H1 (cell line): ENCODE measurements around the gene CACNA2D3. TPM values are rescaled to one million over a fixed set of nuclear protein-coding genes. Genes with fewer than 3 reads are reported as not detected.

ENCODE experiments used
- CTCF ChIA-PET: fragments of 300-600 bp; sonication (Branson Sonifier 250); formaldehyde crosslinking; loops from one replicate; lab custom pipeline; 2021; ENCODE audit not compliant: partially characterized antibody; lab: Charles Lee
- POLR2A ChIA-PET: fragments of 300-600 bp; sonication (Branson Sonifier 250); formaldehyde crosslinking; loops from one replicate; lab custom pipeline; 2021; ENCODE audit warnings: inconsistent platforms; ENCODE audit not compliant: partially characterized antibody; lab: Charles Lee
- DNase-seq, 2 experiments: peaks; one replicate each; pipeline versions ENCODE4 v3.0.0 to v3.0.0-alpha.2; 2010 to 2022; ENCODE audit warnings: low spot score in 2 of 2, low read depth in 1 of 2, mixed read lengths in 1 of 2
- FAIRE-seq: peaks from 2 replicates; lab custom pipeline; 2011; peaks lifted over from hg19 to GRCh38; lab: Jason Lieb, UNC
- H2AFZ ChIP-seq: 2 replicates; pipeline ENCODE4 v1.8.1; 2012; ENCODE audit warnings: low read length, inconsistent platforms
- H2AK5ac ChIP-seq: 2 replicates; pipeline ENCODE4 v1.6.1; 2013; ENCODE audit warnings: low read depth, low read length
- H2BK120ac ChIP-seq: replicated peaks from 2 replicates; pipeline ENCODE3; 2013; ENCODE audit warnings: low read depth, low read length, inconsistent platforms
- H2BK12ac ChIP-seq: 2 replicates; pipeline ENCODE4 v1.6.1; 2013; ENCODE audit warnings: low read depth, low read length
- H2BK15ac ChIP-seq: 2 replicates; pipeline ENCODE4 v1.6.1; 2013; ENCODE audit warnings: low read length
- H2BK20ac ChIP-seq: 2 replicates; pipeline ENCODE4 v1.6.1; 2013; ENCODE audit warnings: low read length
- H2BK5ac ChIP-seq: 2 replicates; pipeline ENCODE4 v1.6.1; 2013; ENCODE audit warnings: low read depth, low read length
- H3K14ac ChIP-seq: 2 replicates; pipeline ENCODE4 v1.6.1; 2013; ENCODE audit warnings: inconsistent platforms; ENCODE audit not compliant: insufficient read length
- H3K18ac ChIP-seq: 2 replicates; pipeline ENCODE4 v1.6.1; 2013; ENCODE audit warnings: low read length; ENCODE audit errors: extremely low read depth
- H3K23ac ChIP-seq: 2 replicates; pipeline ENCODE4 v1.6.1; 2013; ENCODE audit warnings: inconsistent platforms; ENCODE audit not compliant: insufficient read length
- H3K23me2 ChIP-seq: 2 replicates; pipeline ENCODE4 v1.6.1; 2013; ENCODE audit warnings: low read depth, low read length
- H3K27ac ChIP-seq: 2 replicates; pipeline ENCODE4 v1.6.1; 2011; ENCODE audit warnings: low read depth, low read length, inconsistent platforms
- H3K27me3 ChIP-seq, 4 experiments: replicated peaks in 1 of 4; 1 replicate in 1 of 4; 2 replicates in 3 of 4; pipeline versions ENCODE4 v1.6.1 to v1.8.1; 2011 to 2013; ENCODE audit warnings: low read length in 3 of 4, mild to moderate bottlenecking in 3 of 4, inconsistent platforms in 2 of 4, mixed read lengths in 2 of 4, moderate library complexity in 1 of 4; ENCODE audit not compliant: control insufficient read depth in 3 of 4, insufficient read depth in 3 of 4; ENCODE audit errors: extremely low read depth in 1 of 4
- H3K36me3 ChIP-seq, 4 experiments: 2 replicates each; pipeline versions ENCODE4 v1.6.1 to v1.8.1; 2011 to 2013; ENCODE audit warnings: mild to moderate bottlenecking in 4 of 4, low read length in 3 of 4, moderate library complexity in 2 of 4, control low read depth in 1 of 4, inconsistent platforms in 1 of 4; ENCODE audit not compliant: insufficient read depth in 4 of 4, control insufficient read depth in 2 of 4
- H3K4ac ChIP-seq: replicated peaks from 2 replicates; pipeline ENCODE3; 2013; ENCODE audit warnings: low read length, low read depth, mixed read lengths, inconsistent platforms; ENCODE audit not compliant: insufficient read length
- H3K4me1 ChIP-seq, 4 experiments: replicated peaks in 1 of 4; 1 replicate in 1 of 4; 2 replicates in 3 of 4; pipeline versions ENCODE4 v1.6.1 to v1.8.1; 2011 to 2013; ENCODE audit warnings: low read length in 3 of 4, inconsistent platforms in 2 of 4, mixed read lengths in 1 of 4; ENCODE audit not compliant: insufficient read depth in 4 of 4, control insufficient read depth in 3 of 4
- H3K4me2 ChIP-seq, 2 experiments: 2 replicates each; pipeline versions ENCODE4 v1.6.1 to v1.8.1; 2011 to 2013; ENCODE audit warnings: low read depth in 2 of 2, low read length in 2 of 2, control low read depth in 1 of 2, inconsistent platforms in 1 of 2, mild to moderate bottlenecking in 1 of 2; ENCODE audit not compliant: insufficient read depth in 1 of 2
- H3K4me3 ChIP-seq, 4 experiments: fragments of 200-600, 300-600 bp in 1 of 4; sonication (generic), shearing (Covaris generic), sonication (Bioruptor Twin) in 1 of 4; 2 replicates each; pipeline versions ENCODE4 v1.5.1 to v1.8.1; 2011 to 2016; ENCODE audit warnings: low read length in 4 of 4, low read depth in 3 of 4, control low read depth in 2 of 4, inconsistent platforms in 2 of 4, mild to moderate bottlenecking in 2 of 4, mixed read lengths in 1 of 4, moderate library complexity in 1 of 4; ENCODE audit not compliant: insufficient read depth in 2 of 4; ENCODE audit errors: extremely low read depth in 1 of 4
- H3K56ac ChIP-seq: replicated peaks from 2 replicates; pipeline ENCODE3; 2013; ENCODE audit warnings: low read depth, mild to moderate bottlenecking, mixed read lengths, low read length, inconsistent platforms; ENCODE audit not compliant: insufficient read length
- H3K79me1 ChIP-seq: 2 replicates; pipeline ENCODE4 v1.6.1; 2013; ENCODE audit warnings: low read depth, low read length, control low read depth
- H3K79me2 ChIP-seq, 2 experiments: 2 replicates each; pipeline versions ENCODE4 v1.6.1 to v1.8.1; 2012 to 2013; ENCODE audit warnings: low read length in 2 of 2, mild to moderate bottlenecking in 2 of 2, inconsistent platforms in 1 of 2; ENCODE audit not compliant: insufficient read depth in 2 of 2, control insufficient read depth in 1 of 2
- H3K9ac ChIP-seq, 4 experiments: replicated peaks in 1 of 4; 1 replicate in 1 of 4; 2 replicates in 3 of 4; pipeline versions ENCODE4 v1.6.1 to v1.8.1; 2011 to 2013; ENCODE audit warnings: low read depth in 3 of 4, low read length in 3 of 4, control low read depth in 2 of 4, mild to moderate bottlenecking in 2 of 4, moderate library complexity in 2 of 4, inconsistent platforms in 1 of 4; ENCODE audit errors: extremely low read depth in 1 of 4
- H3K9me3 ChIP-seq, 2 experiments: 2 replicates each; pipeline versions ENCODE4 v1.6.1 to v1.8.1; 2012 to 2013; ENCODE audit warnings: mild to moderate bottlenecking in 2 of 2, moderate library complexity in 2 of 2, control low read depth in 1 of 2, inconsistent platforms in 1 of 2, low read depth in 1 of 2, low read length in 1 of 2, mixed read lengths in 1 of 2; ENCODE audit not compliant: insufficient read depth in 2 of 2
- H4K20me1 ChIP-seq, 2 experiments: replicated peaks in 1 of 2; 2 replicates each; pipeline versions ENCODE3 to v1.8.1; 2011 to 2013; ENCODE audit warnings: inconsistent platforms in 2 of 2, low read length in 2 of 2, mild to moderate bottlenecking in 1 of 2; ENCODE audit not compliant: insufficient read depth in 2 of 2, control insufficient read depth in 1 of 2
- H4K5ac ChIP-seq: 2 replicates; pipeline ENCODE4 v1.6.1; 2013; ENCODE audit warnings: low read length, low read depth, mixed read lengths, inconsistent platforms; ENCODE audit not compliant: insufficient read length
- H4K8ac ChIP-seq: 2 replicates; pipeline ENCODE4 v1.8.0; 2013; ENCODE audit warnings: mild to moderate bottlenecking, moderate library complexity, low read length, inconsistent platforms; ENCODE audit not compliant: insufficient read depth; ENCODE audit errors: extremely low read depth
- H4K91ac ChIP-seq: replicated peaks from 2 replicates; pipeline ENCODE3; 2013; ENCODE audit warnings: low read length, mixed read lengths, inconsistent platforms; ENCODE audit not compliant: insufficient read length
- CBX5 ChIP-seq: fragments of 300-800, 300-1000 bp; sonication (generic); IDR thresholded peaks from 2 replicates; pipeline ENCODE4 v1.7.1; 2016; ENCODE audit warnings: antibody characterized with exemption, low read length, low read depth
- FOSL1 ChIP-seq: IDR thresholded peaks from 2 replicates; pipeline ENCODE4 v1.6.1; 2011; ENCODE audit warnings: mild to moderate bottlenecking, low read depth, low read length, moderate library complexity; ENCODE audit not compliant: insufficient read depth
- HDAC6 ChIP-seq: IDR thresholded peaks from one replicate; pipeline ENCODE4 v1.7.1; 2012; ENCODE audit warnings: low read depth, mild to moderate bottlenecking, inconsistent platforms, low read length, moderate library complexity
- POU5F1 ChIP-seq: IDR thresholded peaks from 2 replicates; pipeline ENCODE4 v1.6.1; 2011; ENCODE audit warnings: low read depth, mild to moderate bottlenecking, low read length, moderate library complexity
- RXRA ChIP-seq: IDR thresholded peaks from 2 replicates; pipeline ENCODE4 v1.6.1; 2011; ENCODE audit warnings: low read depth, mild to moderate bottlenecking, low read length, moderate library complexity; ENCODE audit not compliant: insufficient read depth
- SIN3A ChIP-seq, 2 experiments: IDR thresholded peaks in 1 of 2; conservative IDR thresholded peaks in 1 of 2; 2 replicates each; pipeline ENCODE4 v1.6.1; 2011 to 2012; ENCODE audit warnings: low read length in 2 of 2, improper control_type of control experiment in 1 of 2, low read depth in 1 of 2, mild to moderate bottlenecking in 1 of 2
- SIRT6 ChIP-seq: IDR thresholded peaks from one replicate; pipeline ENCODE4 v1.7.1; 2012; ENCODE audit warnings: low read length, inconsistent platforms
- WGBS, 2 experiments: shearing (Covaris generic) in 1 of 2; methylation state at CpG; one replicate each; pipeline versions ENCODE4 v1.1.6 to v1.1.7; 2013 to 2015; ENCODE audit warnings: low lambda C conversion rate in 2 of 2, mixed read lengths in 2 of 2, inconsistent platforms in 1 of 2, low coverage in 1 of 2, missing lambda C conversion rate in 1 of 2; ENCODE audit not compliant: insufficient replicate concordance in 2 of 2, insufficient coverage in 1 of 2, insufficient read length in 1 of 2; ENCODE audit errors: extremely low coverage in 1 of 2, missing lambda C conversion rate in 1 of 2; 5-methylcytosine and 5-hydroxymethylcytosine counted together
- polyA plus RNA-seq, 7 experiments: library from polyadenylated mRNA; depleted of rRNA in 3 of 7; stranded (reverse) in 5 of 7; unstranded in 2 of 7; fragments of >200 nt in 5 of 7; fragments of 200-250 nt in 2 of 7; gene quantifications; 1 replicate in 5 of 7; 2 replicates in 1 of 7; 4 replicates in 1 of 7; pipeline versions ENCODE4 v1.2.1 to v1.2.3, GENCODE V29; 2011 to 2013; ENCODE audit warnings: missing spikeins in 2 of 7, mixed read lengths in 2 of 7
- total RNA-seq: library from RNA; stranded (reverse); fragmentation: NEBNext Ultra II Directional; extraction: Animal tissue kit (Norgen Biotek cat#: 25700); gene quantifications from 2 replicates; pipeline ENCODE4 v1.2.1, GENCODE V29; 2021

CACNA2D3 gene
- total and polyA plus RNA-seq, 2 of the 8 experiments (the other 6 are each of a cell fraction or from before 2014, with no cell fraction given): 1.5 to 1.8 TPM

GRCh38 chr3:54939557-54940300 lies 817.4 kb downstream of the CACNA2D3 start:
- ChIA-PET POLR2A (interaction anchor here (0.7 kb wide), 1 partner anchor 10 kb away, joined by 3 read pairs; no protein-coding TSS in a partner anchor), CTCF (interaction anchor here (0.7 to 1.4 kb wide), 2 partner anchors 13 to 372 kb away, joined by 3 read pairs; no protein-coding TSS in a partner anchor)
- Histone ChIP-seq H3K9me3 (no peaks in the 10 kb centered on the region), H3K4ac (no peak overlapping the region), H3K36me3 (no peaks in the 10 kb centered on the region), H2BK20ac (no peak overlapping the region), H3K18ac (no peak overlapping the region), H3K79me1 (no peaks in the 10 kb centered on the region), H3K4me2 (no peak overlapping the region), H2AFZ (no peak overlapping the region), H3K14ac (no peak overlapping the region), H2AK5ac (no peak overlapping the region), H3K23me2 (no peaks in the 10 kb centered on the region), H3K9ac (no peak overlapping the region), H3K56ac (no peak overlapping the region), H3K23ac (no peak overlapping the region), H3K4me1 (peaks cover 2 to 6% (median 3%) of the 10 kb centered on the region in 4 experiments; a peak in 5 of 7 replicates), H2BK15ac (no peak overlapping the region), H3K4me3 (no peak overlapping the region), H2BK12ac (no peak overlapping the region), H2BK5ac (no peak overlapping the region), H4K20me1 (no peaks in the 10 kb centered on the region), H4K91ac (no peak overlapping the region), H4K8ac (no peak overlapping the region), H3K79me2 (no peaks in the 10 kb centered on the region), H4K5ac (no peak overlapping the region), H3K27me3 (no peaks in the 10 kb centered on the region), H3K27ac (no peak overlapping the region), H2BK120ac (no peak overlapping the region)
- no peak for DNase-seq
- no peak for FAIRE-seq
- 87% methylated on average over 6 of the region's 6 CpGs; no CpG with 5 or more reads in 1 of the 2 experiments for WGBS, 2 experiments
- TF ChIP-seq SIRT6 (no peak), POU5F1 (no peak), FOSL1 (no peak), RXRA (no peak), CBX5 (no peak), SIN3A (conservative IDR thresholded peaks at IDR 0.05 in 1 of 2, IDR thresholded peaks at IDR 0.05 in 1 of 2; ENCODE audit: low read depth in 1 of 2, low read length in 2 of 2) (no peak), HDAC6 (no peak)
